ENCODE results near the gene BCS1L. TPM values are rescaled to one million over a fixed set of nuclear protein-coding genes. Genes with fewer than 3 reads are reported as not detected.

Gene BCS1L
- total and polyA plus RNA-seq, 2 of the 13 experiments (the other 11 are each of a cell fraction or from before 2014, with no cell fraction given) = 48.9 to 76.0 TPM

DNA sequence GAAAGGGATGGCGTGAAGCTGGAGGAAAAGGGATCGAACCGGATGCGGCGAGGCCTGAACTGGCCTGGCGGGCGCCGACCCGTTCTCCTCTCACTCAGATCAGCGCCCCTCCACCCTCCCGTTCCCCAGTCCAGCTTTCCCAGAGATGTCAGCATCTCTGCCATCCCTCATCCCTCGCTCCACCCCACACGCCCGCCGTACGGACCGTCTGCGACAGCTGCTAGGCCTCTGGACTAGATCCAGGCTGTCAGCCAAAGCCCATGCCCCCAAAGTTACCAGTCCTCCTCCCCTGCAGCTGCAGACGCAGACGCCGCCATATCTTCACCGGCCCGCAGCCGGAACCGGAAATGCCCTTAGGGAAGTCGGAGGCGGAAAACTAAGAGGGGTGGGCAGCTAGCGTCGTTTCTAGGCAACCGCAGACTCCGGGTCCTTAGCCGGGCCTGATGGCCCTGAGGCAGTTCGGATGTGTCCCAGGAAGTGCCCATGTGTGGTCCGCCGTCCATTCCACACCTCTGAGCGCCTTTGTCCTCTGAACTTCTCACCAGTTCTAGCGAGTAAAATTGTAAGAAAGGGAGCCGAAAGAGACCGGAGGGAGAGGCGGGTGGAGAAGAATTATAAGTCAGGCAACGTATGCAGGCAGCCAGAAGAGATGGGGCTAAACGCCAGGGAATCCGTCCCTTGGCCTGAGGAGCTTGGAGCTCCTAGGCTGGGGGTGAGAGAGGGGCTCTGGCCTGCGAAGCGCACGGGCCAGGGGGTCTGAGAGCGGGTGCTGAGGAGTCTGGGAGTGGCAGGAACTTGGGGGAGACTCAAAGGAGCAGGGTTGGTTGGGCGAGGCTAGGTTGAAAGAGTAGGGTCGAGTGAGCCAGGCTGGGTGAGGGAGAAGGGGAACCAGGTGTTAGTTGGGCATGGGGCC is 12.4 kb downstream of the BCS1L start, which contains the start of the genes RNF25 and STK36 (continued):
- peak; percentile 71 for TF ChIP-seq KDM5B (CRISPR knock-in tag; IDR thresholded peaks at IDR 0.05; ENCODE audit: borderline replicate concordance)
- TF ChIP-seq MAFG (CRISPR knock-in tag; IDR thresholded peaks at IDR 0.05) = no peak
- peak; percentile 77; the same call in 1 of the 2 replicates for TF ChIP-seq ZNF547 (CRISPR knock-in tag; IDR thresholded peaks at IDR 0.05)
- peak; percentile 38; the same call in 1 of the 2 replicates for TF ChIP-seq ARHGAP35 (CRISPR knock-in tag; IDR thresholded peaks at IDR 0.05; ENCODE audit: borderline replicate concordance)
- no peak for TF ChIP-seq ZNF510 (CRISPR knock-in tag; IDR thresholded peaks at IDR 0.05; ENCODE audit: low read depth)
- no peak for TF ChIP-seq STAG1 (CRISPR knock-in tag; IDR thresholded peaks at IDR 0.05)
- TF ChIP-seq NFYC (CRISPR knock-in tag; IDR thresholded peaks at IDR 0.05) = no peak
- TF ChIP-seq SCMH1 (CRISPR knock-in tag; IDR thresholded peaks at IDR 0.05; ENCODE audit: borderline replicate concordance) = no peak
- TF ChIP-seq ZNF672 (CRISPR knock-in tag; IDR thresholded peaks at IDR 0.05) = no peak
- TF ChIP-seq HOXA9 (CRISPR knock-in tag; IDR thresholded peaks at IDR 0.05; ENCODE audit: borderline replicate concordance) = no peak
- no peak for TF ChIP-seq ZSCAN12 (CRISPR knock-in tag; IDR thresholded peaks at IDR 0.05)
- TF ChIP-seq RFXANK (CRISPR knock-in tag; IDR thresholded peaks at IDR 0.05) = no peak
- TF ChIP-seq ZNF337 (CRISPR knock-in tag; IDR thresholded peaks at IDR 0.05; ENCODE audit: borderline replicate concordance, low read depth) = no peak
- TF ChIP-seq, protein P1, sequence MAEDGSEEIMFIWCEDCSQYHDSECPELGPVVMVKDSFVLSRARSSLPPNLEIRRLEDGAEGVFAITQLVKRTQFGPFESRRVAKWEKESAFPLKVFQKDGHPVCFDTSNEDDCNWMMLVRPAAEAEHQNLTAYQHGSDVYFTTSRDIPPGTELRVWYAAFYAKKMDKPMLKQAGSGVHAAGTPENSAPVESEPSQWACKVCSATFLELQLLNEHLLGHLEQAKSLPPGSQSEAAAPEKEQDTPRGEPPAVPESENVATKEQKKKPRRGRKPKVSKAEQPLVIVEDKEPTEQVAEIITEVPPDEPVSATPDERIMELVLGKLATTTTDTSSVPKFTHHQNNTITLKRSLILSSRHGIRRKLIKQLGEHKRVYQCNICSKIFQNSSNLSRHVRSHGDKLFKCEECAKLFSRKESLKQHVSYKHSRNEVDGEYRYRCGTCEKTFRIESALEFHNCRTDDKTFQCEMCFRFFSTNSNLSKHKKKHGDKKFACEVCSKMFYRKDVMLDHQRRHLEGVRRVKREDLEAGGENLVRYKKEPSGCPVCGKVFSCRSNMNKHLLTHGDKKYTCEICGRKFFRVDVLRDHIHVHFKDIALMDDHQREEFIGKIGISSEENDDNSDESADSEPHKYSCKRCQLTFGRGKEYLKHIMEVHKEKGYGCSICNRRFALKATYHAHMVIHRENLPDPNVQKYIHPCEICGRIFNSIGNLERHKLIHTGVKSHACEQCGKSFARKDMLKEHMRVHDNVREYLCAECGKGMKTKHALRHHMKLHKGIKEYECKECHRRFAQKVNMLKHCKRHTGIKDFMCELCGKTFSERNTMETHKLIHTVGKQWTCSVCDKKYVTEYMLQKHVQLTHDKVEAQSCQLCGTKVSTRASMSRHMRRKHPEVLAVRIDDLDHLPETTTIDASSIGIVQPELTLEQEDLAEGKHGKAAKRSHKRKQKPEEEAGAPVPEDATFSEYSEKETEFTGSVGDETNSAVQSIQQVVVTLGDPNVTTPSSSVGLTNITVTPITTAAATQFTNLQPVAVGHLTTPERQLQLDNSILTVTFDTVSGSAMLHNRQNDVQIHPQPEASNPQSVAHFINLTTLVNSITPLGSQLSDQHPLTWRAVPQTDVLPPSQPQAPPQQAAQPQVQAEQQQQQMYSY (CRISPR knock-in tag; IDR thresholded peaks at IDR 0.05) = no peak
- no peak for TF ChIP-seq SP5 (CRISPR knock-in tag; IDR thresholded peaks at IDR 0.05; ENCODE audit: borderline replicate concordance, low read depth)
- peak; percentile 79 for TF ChIP-seq RBM39 (IDR thresholded peaks at IDR 0.05; ENCODE audit: low read depth, low read length, poor library complexity, severe bottlenecking)
- TF ChIP-seq, protein P2, sequence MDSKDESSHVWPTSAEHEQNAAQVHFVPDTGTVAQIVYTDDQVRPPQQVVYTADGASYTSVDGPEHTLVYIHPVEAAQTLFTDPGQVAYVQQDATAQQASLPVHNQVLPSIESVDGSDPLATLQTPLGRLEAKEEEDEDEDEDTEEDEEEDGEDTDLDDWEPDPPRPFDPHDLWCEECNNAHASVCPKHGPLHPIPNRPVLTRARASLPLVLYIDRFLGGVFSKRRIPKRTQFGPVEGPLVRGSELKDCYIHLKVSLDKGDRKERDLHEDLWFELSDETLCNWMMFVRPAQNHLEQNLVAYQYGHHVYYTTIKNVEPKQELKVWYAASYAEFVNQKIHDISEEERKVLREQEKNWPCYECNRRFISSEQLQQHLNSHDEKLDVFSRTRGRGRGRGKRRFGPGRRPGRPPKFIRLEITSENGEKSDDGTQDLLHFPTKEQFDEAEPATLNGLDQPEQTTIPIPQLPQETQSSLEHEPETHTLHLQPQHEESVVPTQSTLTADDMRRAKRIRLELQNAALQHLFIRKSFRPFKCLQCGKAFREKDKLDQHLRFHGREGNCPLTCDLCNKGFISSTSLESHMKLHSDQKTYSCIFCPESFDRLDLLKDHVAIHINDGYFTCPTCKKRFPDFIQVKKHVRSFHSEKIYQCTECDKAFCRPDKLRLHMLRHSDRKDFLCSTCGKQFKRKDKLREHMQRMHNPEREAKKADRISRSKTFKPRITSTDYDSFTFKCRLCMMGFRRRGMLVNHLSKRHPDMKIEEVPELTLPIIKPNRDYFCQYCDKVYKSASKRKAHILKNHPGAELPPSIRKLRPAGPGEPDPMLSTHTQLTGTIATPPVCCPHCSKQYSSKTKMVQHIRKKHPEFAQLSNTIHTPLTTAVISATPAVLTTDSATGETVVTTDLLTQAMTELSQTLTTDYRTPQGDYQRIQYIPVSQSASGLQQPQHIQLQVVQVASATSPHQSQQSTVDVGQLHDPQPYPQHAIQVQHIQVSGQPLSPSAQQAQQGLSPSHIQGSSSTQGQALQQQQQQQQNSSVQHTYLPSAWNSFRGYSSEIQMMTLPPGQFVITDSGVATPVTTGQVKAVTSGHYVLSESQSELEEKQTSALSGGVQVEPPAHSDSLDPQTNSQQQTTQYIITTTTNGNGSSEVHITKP (CRISPR knock-in tag; IDR thresholded peaks at IDR 0.05; ENCODE audit: low read depth) = no peak
- TF ChIP-seq, protein P3, sequence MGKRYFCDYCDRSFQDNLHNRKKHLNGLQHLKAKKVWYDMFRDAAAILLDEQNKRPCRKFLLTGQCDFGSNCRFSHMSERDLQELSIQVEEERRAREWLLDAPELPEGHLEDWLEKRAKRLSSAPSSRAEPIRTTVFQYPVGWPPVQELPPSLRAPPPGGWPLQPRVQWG (CRISPR knock-in tag; IDR thresholded peaks at IDR 0.05; ENCODE audit: borderline replicate concordance, low read depth) = no peak
- no peak for TF ChIP-seq ZSCAN29 (CRISPR knock-in tag; conservative IDR thresholded peaks at IDR 0.05)
- TF ChIP-seq ESRRA (CRISPR knock-in tag; IDR thresholded peaks at IDR 0.05; ENCODE audit: low read depth) = 0 out of 2 replicates have a peak, but pooled peaks have one; percentile 29
- TF ChIP-seq FOSL2 (CRISPR knock-in tag; IDR thresholded peaks at IDR 0.05) = peak; percentile 37
- TF ChIP-seq ZSCAN30 (CRISPR knock-in tag; IDR thresholded peaks at IDR 0.05) = 0 out of 2 replicates have a peak, but pooled peaks have one; percentile 37

Measured in HepG2 (cell line).